ENCODE measurements around the gene KRTAP10-8. TPM values are rescaled to one million over a fixed set of nuclear protein-coding genes. Genes with fewer than 3 reads are reported as not detected.
"Not testable (repeated sequence)": the region's sequence is repeated elsewhere in the genome, so short reads cannot be mapped to it uniquely, and the experiment has no call there.

KRTAP10-8 gene
- total RNA-seq, 1 donor from 2014 or later: not detected

GRCh38 chr21:44595524-44595923 lies 16.4 kb upstream of the KRTAP10-8 start:
- no peak for TF ChIP-seq CTCF (IDR thresholded peaks at IDR 0.05)
- DNase-seq (no peak), ATAC-seq (no peak)

GRCh38 chr21:44596068-44596725 lies 15.7 kb upstream of the KRTAP10-8 start:
- intact Hi-C loops (cut with DNase I): no loop called here
- DNase-seq (no peak), ATAC-seq (peak; percentile 33)

More at GRCh38 chr21:44595524-44595923, 16.4 kb upstream of the KRTAP10-8 start:
- H3K4me3 ChIP-seq: no peak overlapping the region
- peaks cover 3% of the 10 kb centered on the region for H3K4me1 ChIP-seq
- H3K9me3 ChIP-seq: no peaks in the 10 kb centered on the region
- H3K36me3 ChIP-seq: no peaks in the 10 kb centered on the region
- no peak overlapping the region for H3K27ac ChIP-seq
- intact Hi-C loops (cut with DNase I): no loop called here
- no peaks in the 10 kb centered on the region for H3K27me3 ChIP-seq

GRCh38 chr21:44598061-44598460 lies 13.8 kb upstream of the KRTAP10-8 start:
- no peak for TF ChIP-seq CTCF (IDR thresholded peaks at IDR 0.05)

More at GRCh38 chr21:44596068-44596725, 15.7 kb upstream of the KRTAP10-8 start:
- TF ChIP-seq CTCF (IDR thresholded peaks at IDR 0.05): no peak
- H3K36me3 ChIP-seq: no peaks in the 10 kb centered on the region
- H3K4me1 ChIP-seq: peaks cover 3% of the 10 kb centered on the region
- H3K4me3 ChIP-seq: no peak overlapping the region
- H3K27ac ChIP-seq: no peak overlapping the region
- no peaks in the 10 kb centered on the region for H3K27me3 ChIP-seq
- no peaks in the 10 kb centered on the region for H3K9me3 ChIP-seq

GRCh38 chr21:44599264-44600029 lies 12.4 kb upstream of the KRTAP10-8 start:
- ATAC-seq (no peak), DNase-seq (no peak)
- TF ChIP-seq CTCF (IDR thresholded peaks at IDR 0.05): no peak
- no peak overlapping the region for H3K4me3 ChIP-seq
- H3K4me1 ChIP-seq: no peaks in the 10 kb centered on the region
- intact Hi-C loops (cut with DNase I): no loop called here
- peaks cover 9% of the 10 kb centered on the region for H3K27me3 ChIP-seq
- no peaks in the 10 kb centered on the region for H3K36me3 ChIP-seq
- no peaks in the 10 kb centered on the region for H3K9me3 ChIP-seq
- no peak overlapping the region for H3K27ac ChIP-seq

More at GRCh38 chr21:44598061-44598460, 13.8 kb upstream of the KRTAP10-8 start:
- no peaks in the 10 kb centered on the region for H3K9me3 ChIP-seq
- H3K27me3 ChIP-seq: peaks cover 9% of the 10 kb centered on the region
- DNase-seq (no peak), ATAC-seq (no peak)
- H3K36me3 ChIP-seq: no peaks in the 10 kb centered on the region
- no peak overlapping the region for H3K4me3 ChIP-seq
- intact Hi-C loops (cut with DNase I): no loop called here
- H3K4me1 ChIP-seq: peaks cover 3% of the 10 kb centered on the region
- no peak overlapping the region for H3K27ac ChIP-seq

GRCh38 chr21:44600118-44600978 lies 11.5 kb upstream of the KRTAP10-8 start, which contains the start of gene KRTAP10-7:
Gene KRTAP10-7, plus strand, starts transcription at chr21:44600597. Its CDS starts 25 bp downstream, at chr21:44600622.
- H3K4me1 ChIP-seq; ATAC-seq; H3K4me3 ChIP-seq; intact Hi-C loops (cut with DNase I); H3K27me3 ChIP-seq; H3K36me3 ChIP-seq; H3K9me3 ChIP-seq; DNase-seq; H3K27ac ChIP-seq: not testable (repeated sequence)

GRCh38 chr21:44601091-44601490 lies 10.8 kb upstream of the KRTAP10-8 start:
- H3K9me3 ChIP-seq; H3K36me3 ChIP-seq; intact Hi-C loops (cut with DNase I); H3K4me1 ChIP-seq; H3K4me3 ChIP-seq; H3K27ac ChIP-seq; ATAC-seq; H3K27me3 ChIP-seq: not testable (repeated sequence)
- peak; percentile 50 for DNase-seq

All from upper lobe of right lung (tissue), 1 donor.